ENCODE measurements around the gene OMP. TPM values are rescaled to one million over a fixed set of nuclear protein-coding genes. Genes with fewer than 3 reads are reported as not detected.

The OMP gene
- total RNA-seq, 3 donors from 2014 or later = not detected

DNA sequence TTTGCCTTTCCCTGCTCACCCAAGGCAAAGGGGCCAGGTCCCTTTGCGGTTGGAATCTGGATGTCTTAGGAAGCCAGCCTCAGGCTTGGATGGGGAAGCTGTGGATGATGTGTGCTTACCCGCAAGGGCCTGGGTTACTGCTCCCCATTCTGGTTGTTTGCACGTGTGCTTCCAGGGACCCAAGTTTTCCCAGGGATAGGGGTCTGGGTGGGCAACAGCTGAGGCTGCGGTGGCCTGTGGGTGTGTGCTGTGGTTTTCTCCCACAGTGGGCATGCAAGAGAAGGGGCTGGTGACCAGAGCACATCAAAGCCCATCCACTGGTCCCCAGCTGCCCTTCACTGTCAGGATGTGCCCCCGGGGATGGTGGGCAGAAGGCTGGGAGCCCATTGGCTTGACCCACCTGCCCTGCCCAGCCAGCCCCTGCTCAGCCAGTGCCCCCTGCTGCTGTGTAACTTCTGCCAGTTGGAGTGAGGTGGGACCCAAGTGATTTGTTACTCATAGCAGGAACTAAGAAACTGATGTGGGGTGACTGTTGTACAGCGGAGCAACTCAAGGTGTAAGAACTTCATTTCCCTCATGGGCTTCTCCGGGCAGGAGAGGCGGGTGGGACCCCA is 32.6 kb upstream of the OMP start:
- no peaks in the 10 kb centered on the region for H3K9me3 ChIP-seq
- no peaks in the 10 kb centered on the region for H3K36me3 ChIP-seq
- no peak overlapping the region for H3K4me3 ChIP-seq
- H3K27me3 ChIP-seq = no peaks in the 10 kb centered on the region
- H3K4me1 ChIP-seq = peaks cover 5 to 23% of the 10 kb centered on the region in 2 donors
- peak in 1 of 2 donors; percentile 43 for DNase-seq (ENCODE audit: low spot score in 2 of 2)
- intact Hi-C loops (cut with DNase I; ENCODE audit: low total_unique reads) = loop anchor here (10.0 kb wide), 1 partner anchor 255 kb away; no protein-coding TSS in a partner anchor
- H3K27ac ChIP-seq = no peak overlapping the region
- TF ChIP-seq, protein P1, sequence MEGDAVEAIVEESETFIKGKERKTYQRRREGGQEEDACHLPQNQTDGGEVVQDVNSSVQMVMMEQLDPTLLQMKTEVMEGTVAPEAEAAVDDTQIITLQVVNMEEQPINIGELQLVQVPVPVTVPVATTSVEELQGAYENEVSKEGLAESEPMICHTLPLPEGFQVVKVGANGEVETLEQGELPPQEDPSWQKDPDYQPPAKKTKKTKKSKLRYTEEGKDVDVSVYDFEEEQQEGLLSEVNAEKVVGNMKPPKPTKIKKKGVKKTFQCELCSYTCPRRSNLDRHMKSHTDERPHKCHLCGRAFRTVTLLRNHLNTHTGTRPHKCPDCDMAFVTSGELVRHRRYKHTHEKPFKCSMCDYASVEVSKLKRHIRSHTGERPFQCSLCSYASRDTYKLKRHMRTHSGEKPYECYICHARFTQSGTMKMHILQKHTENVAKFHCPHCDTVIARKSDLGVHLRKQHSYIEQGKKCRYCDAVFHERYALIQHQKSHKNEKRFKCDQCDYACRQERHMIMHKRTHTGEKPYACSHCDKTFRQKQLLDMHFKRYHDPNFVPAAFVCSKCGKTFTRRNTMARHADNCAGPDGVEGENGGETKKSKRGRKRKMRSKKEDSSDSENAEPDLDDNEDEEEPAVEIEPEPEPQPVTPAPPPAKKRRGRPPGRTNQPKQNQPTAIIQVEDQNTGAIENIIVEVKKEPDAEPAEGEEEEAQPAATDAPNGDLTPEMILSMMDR (IDR thresholded peaks at IDR 0.05) = no peak
- TF ChIP-seq POLR2AphosphoS5 (IDR thresholded peaks at IDR 0.05) (no peak), POLR2A (IDR thresholded peaks at IDR 0.05) (no peak)

DNA sequence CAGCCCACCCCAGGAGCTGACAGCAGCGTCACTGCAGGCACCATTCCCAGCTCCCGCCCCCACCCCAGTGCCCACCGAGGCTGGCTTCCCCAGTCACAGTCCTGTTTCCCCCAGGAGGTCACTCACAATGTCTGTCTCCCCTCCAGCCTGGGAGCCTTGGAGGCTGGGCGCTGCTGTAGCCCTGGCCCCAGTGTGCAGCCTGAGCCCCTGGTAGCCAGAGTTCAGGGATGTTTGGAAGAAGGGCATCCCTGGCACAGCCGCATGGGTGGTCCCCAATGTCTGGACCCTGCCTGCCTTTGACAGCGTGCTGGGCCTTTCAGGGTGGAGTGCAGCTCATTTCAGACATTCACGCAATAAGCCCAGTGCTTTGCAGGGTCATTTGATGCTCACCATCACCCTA is 31.6 kb upstream of the OMP start:
- H3K27me3 ChIP-seq = no peaks in the 10 kb centered on the region
- peaks cover 5 to 23% of the 10 kb centered on the region in 2 donors for H3K4me1 ChIP-seq
- TF ChIP-seq POLR2A (IDR thresholded peaks at IDR 0.05) (no peak), POLR2AphosphoS5 (IDR thresholded peaks at IDR 0.05) (no peak)
- TF ChIP-seq, protein P1 (IDR thresholded peaks at IDR 0.05) = no peak
- intact Hi-C loops (cut with DNase I; ENCODE audit: low total_unique reads) = no loop called here
- H3K9me3 ChIP-seq = no peaks in the 10 kb centered on the region
- H3K27ac ChIP-seq = no peak overlapping the region
- peak in 1 of 2 donors; percentile 41 for DNase-seq (ENCODE audit: low spot score in 2 of 2)
- H3K36me3 ChIP-seq = no peaks in the 10 kb centered on the region
- no peak overlapping the region for H3K4me3 ChIP-seq

DNA sequence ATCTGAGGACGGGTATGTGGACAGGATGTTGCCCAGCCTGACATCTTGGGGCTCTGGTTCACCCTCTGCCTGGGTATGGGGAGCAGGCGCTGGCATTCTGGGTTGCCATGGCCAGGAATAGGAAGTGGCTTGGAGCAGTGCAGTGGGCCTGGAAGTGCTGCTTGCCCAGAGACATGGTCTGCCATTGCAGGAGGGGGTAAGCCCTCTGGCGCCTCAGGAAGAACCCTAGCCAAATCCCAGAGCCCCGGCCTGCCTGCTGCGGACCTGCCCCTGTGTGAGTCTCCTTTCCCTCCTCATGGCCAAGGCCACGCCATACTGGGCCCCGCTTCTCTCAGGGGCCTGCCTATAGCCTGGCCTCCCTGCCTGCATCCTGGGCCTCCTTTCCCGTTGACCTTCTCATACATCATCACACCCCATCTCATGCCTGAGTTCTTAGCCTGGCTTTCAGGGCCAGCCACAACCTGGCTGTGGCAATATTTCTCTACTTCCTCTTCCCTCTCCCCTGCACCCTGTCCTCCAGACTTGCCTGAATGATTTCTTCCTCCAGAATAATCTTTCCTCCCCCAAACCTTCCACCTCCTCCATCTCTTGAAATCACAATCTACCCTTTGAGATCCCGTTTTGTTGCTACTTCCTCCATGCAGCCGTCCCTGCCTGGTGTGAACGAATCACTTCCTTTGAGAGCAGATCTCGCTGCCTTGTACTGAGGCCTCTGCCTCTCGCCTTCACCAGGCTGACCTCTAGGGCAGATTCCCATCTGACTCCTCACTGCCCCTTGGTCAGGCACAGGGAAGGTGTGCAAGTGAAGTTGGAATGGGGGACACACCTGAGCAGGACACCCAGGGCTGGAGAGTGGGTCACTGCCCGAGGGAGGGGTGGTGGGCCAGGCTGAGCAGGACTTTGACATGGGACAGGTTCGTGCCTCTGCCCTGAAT is 30.7 kb upstream of the OMP start:
- Histone ChIP-seq H3K27me3 (no peaks in the 10 kb centered on the region), H3K4me3 (no peak overlapping the region), H3K36me3 (no peaks in the 10 kb centered on the region), H3K27ac (peak overlapping the region in 1 of 2 donors; percentile 90), H3K9me3 (no peaks in the 10 kb centered on the region), H3K4me1 (peaks cover 5 to 23% of the 10 kb centered on the region in 2 donors)
- DNase-seq (ENCODE audit: low spot score in 2 of 2) = peak in 1 of 2 donors; percentile 39
- TF ChIP-seq, protein P1 (IDR thresholded peaks at IDR 0.05) = peak in 1 of 3 donors; percentile 8
- no peak for TF ChIP-seq POLR2AphosphoS5 (IDR thresholded peaks at IDR 0.05)
- intact Hi-C loops (cut with DNase I; ENCODE audit: low total_unique reads) = no loop called here

DNA sequence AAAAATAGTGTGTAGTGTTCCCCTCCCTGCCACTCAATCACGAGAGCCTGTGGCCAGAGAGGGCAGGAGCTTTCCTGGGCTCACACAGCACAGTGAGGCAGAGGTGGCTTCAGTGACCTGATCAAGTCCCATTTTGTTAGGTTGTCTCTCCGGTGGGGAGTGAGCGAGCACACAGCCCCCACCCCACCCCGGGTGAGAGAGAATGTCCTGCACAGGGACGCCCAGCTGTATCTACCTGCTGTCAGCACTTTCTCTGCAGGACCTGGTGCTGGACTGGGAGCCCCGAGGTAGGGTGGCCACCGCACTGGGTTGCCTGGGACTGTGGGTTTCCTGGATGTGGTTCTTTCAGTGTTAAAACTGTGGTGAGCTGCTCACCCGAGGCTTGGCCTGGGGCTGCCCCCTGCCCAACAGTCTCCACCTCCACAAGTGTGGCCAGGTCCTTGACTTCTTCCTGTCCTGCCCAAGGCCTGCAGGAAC is 29.8 kb upstream of the OMP start:
- Histone ChIP-seq H3K27me3 (no peaks in the 10 kb centered on the region), H3K9me3 (no peaks in the 10 kb centered on the region), H3K27ac (peak overlapping the region; percentile 80 to 90), H3K36me3 (no peaks in the 10 kb centered on the region), H3K4me1 (peaks cover 5 to 23% of the 10 kb centered on the region in 2 donors), H3K4me3 (no peak overlapping the region)
- intact Hi-C loops (cut with DNase I; ENCODE audit: low total_unique reads) = no loop called here
- TF ChIP-seq POLR2AphosphoS5 (IDR thresholded peaks at IDR 0.05) (no peak), POLR2A (IDR thresholded peaks at IDR 0.05) (no peak)
- TF ChIP-seq, protein P1 (IDR thresholded peaks at IDR 0.05) = no peak
- DNase-seq (ENCODE audit: low spot score in 2 of 2) = peak in 1 of 2 donors; percentile 39
